ENCODE measurements around the gene DSCAML1.

The DSCAML1 gene

GRCh38 chr11:117639601-117640000 lies 157.4 kb downstream of the DSCAML1 start:
- no peaks in the 10 kb centered on the region for H3K79me2 ChIP-seq (ENCODE audit: insufficient read depth, low read length)
- no peak overlapping the region for H3K4me2 ChIP-seq (ENCODE audit: low read length)
- no peak overlapping the region for H2AFZ ChIP-seq (ENCODE audit: low read length)
- H3K27me3 ChIP-seq (ENCODE audit: insufficient read depth, low read length): peaks cover under 1% of the 10 kb centered on the region; the same call in 1 of the 2 replicates
- no peaks in the 10 kb centered on the region for H3F3A ChIP-seq (ENCODE audit: insufficient read depth, low read length)
- no peaks in the 10 kb centered on the region for H4K20me1 ChIP-seq (ENCODE audit: insufficient read depth, low read length)
- no peak for TF ChIP-seq EZH2 (IDR thresholded peaks at IDR 0.05; ENCODE audit: borderline replicate concordance, low read length)
- no peak for TF ChIP-seq CTCF (IDR thresholded peaks at IDR 0.05; ENCODE audit: low read length)
- H3K9ac ChIP-seq (ENCODE audit: low read length): no peak overlapping the region
- H3K9me3 ChIP-seq (ENCODE audit: low read length): no peaks in the 10 kb centered on the region
- no peaks in the 10 kb centered on the region for H3K9me2 ChIP-seq (ENCODE audit: low read depth, low read length)
- no peak overlapping the region for H3K27ac ChIP-seq (ENCODE audit: low read depth, low read length, poor library complexity, severe bottlenecking)
- H3K4me3 ChIP-seq (ENCODE audit: low read depth, low read length, poor library complexity, severe bottlenecking): no peak overlapping the region
- no peaks in the 10 kb centered on the region for H3K4me1 ChIP-seq (ENCODE audit: insufficient read depth, low read length, severe bottlenecking)
- no peaks in the 10 kb centered on the region for H3K36me3 ChIP-seq (ENCODE audit: insufficient read depth, low read length)

- no peaks in the 10 kb centered on the region for H3K36me3 ChIP-seq (ENCODE audit: insufficient read depth, low read length)
- TF ChIP-seq EZH2 (IDR thresholded peaks at IDR 0.05; ENCODE audit: borderline replicate concordance, low read length) (no peak), CTCF (IDR thresholded peaks at IDR 0.05; ENCODE audit: low read length) (no peak)
- H3F3A ChIP-seq (ENCODE audit: insufficient read depth, low read length): no peaks in the 10 kb centered on the region
- H3K4me3 ChIP-seq (ENCODE audit: low read depth, low read length, poor library complexity, severe bottlenecking): no peak overlapping the region
- no peaks in the 10 kb centered on the region for H3K79me2 ChIP-seq (ENCODE audit: insufficient read depth, low read length)
- no peak overlapping the region for H2AFZ ChIP-seq (ENCODE audit: low read length)
- no peaks in the 10 kb centered on the region for H3K27me3 ChIP-seq (ENCODE audit: insufficient read depth, low read length)
- H3K9ac ChIP-seq (ENCODE audit: low read length): no peak overlapping the region
- H3K9me2 ChIP-seq (ENCODE audit: low read depth, low read length): no peaks in the 10 kb centered on the region
- H3K27ac ChIP-seq (ENCODE audit: low read depth, low read length, poor library complexity, severe bottlenecking): no peak overlapping the region
- no peaks in the 10 kb centered on the region for H4K20me1 ChIP-seq (ENCODE audit: insufficient read depth, low read length)
- H3K4me1 ChIP-seq (ENCODE audit: insufficient read depth, low read length, severe bottlenecking): no peaks in the 10 kb centered on the region
- no peak overlapping the region for H3K4me2 ChIP-seq (ENCODE audit: low read length)
- no peaks in the 10 kb centered on the region for H3K9me3 ChIP-seq (ENCODE audit: low read length)
These were observed 158.0 kb downstream of the DSCAML1 start for GRCh38 chr11:117638911-117639543.

GRCh38 chr11:117634756-117635603 lies 162.0 kb downstream of the DSCAML1 start:
- Histone ChIP-seq H3K4me3 (ENCODE audit: low read depth, low read length, poor library complexity, severe bottlenecking) (no peak overlapping the region), H3K9me3 (ENCODE audit: low read length) (no peaks in the 10 kb centered on the region), H3F3A (ENCODE audit: insufficient read depth, low read length) (no peaks in the 10 kb centered on the region), H3K9me2 (ENCODE audit: low read depth, low read length) (no peaks in the 10 kb centered on the region), H3K4me1 (ENCODE audit: insufficient read depth, low read length, severe bottlenecking) (no peaks in the 10 kb centered on the region), H4K20me1 (ENCODE audit: insufficient read depth, low read length) (no peaks in the 10 kb centered on the region), H3K27me3 (ENCODE audit: insufficient read depth, low read length) (no peaks in the 10 kb centered on the region), H3K4me2 (ENCODE audit: low read length) (no peak overlapping the region), H3K27ac (ENCODE audit: low read depth, low read length, poor library complexity, severe bottlenecking) (no peak overlapping the region), H3K79me2 (ENCODE audit: insufficient read depth, low read length) (no peaks in the 10 kb centered on the region), H2AFZ (ENCODE audit: low read length) (no peak overlapping the region), H3K9ac (ENCODE audit: low read length) (no peak overlapping the region), H3K36me3 (ENCODE audit: insufficient read depth, low read length) (no peaks in the 10 kb centered on the region)
- TF ChIP-seq CTCF (IDR thresholded peaks at IDR 0.05; ENCODE audit: low read length): no peak
- no peak for TF ChIP-seq EZH2 (IDR thresholded peaks at IDR 0.05; ENCODE audit: borderline replicate concordance, low read length)

All from OCI-LY1 (cell line).